SK-N-SH treated with all-trans-retinoic acid at 6 μM for 48 hours (cell line): Measurements from ENCODE around the gene NFIB.

Source experiments
- BACH2 ChIP-seq: fragments of 250-450 bp; sonication (Bioruptor Pico); IDR thresholded peaks from 2 replicates; pipeline ENCODE4 v1.9.0; 2021; ENCODE audit warnings: mild to moderate bottlenecking, borderline replicate concordance
- CSDC2 ChIP-seq: fragments of 250-450 bp; sonication (Bioruptor Pico); IDR thresholded peaks from 2 replicates; pipeline ENCODE4 v1.5.0; 2020; ENCODE audit warnings: mild to moderate bottlenecking, moderate library complexity
- ESRRG ChIP-seq: fragments of 250-450 bp; sonication (Bioruptor Pico); IDR thresholded peaks from 2 replicates; pipeline ENCODE4 v1.6.1; 2021; ENCODE audit warnings: mild to moderate bottlenecking
- ISL1 ChIP-seq: fragments of 250-450 bp; sonication (Bioruptor Pico); IDR thresholded peaks from 2 replicates; pipeline ENCODE4 v2.1.2; 2022; ENCODE audit warnings: mild to moderate bottlenecking, moderate library complexity
- OSR1 ChIP-seq: fragments of 250-450 bp; sonication (Bioruptor Pico); IDR thresholded peaks from 2 replicates; pipeline ENCODE4 v1.8.0; 2022; ENCODE audit warnings: moderate library complexity, mild to moderate bottlenecking, inconsistent platforms
- PPARA ChIP-seq: fragments of 250-450 bp; sonication (Bioruptor Pico); IDR thresholded peaks from 2 replicates; pipeline ENCODE4 v1.5.0; 2020; ENCODE audit warnings: mild to moderate bottlenecking, borderline replicate concordance
- RARB ChIP-seq: fragments of 250-450 bp; sonication (Bioruptor Pico); IDR thresholded peaks from 2 replicates; pipeline ENCODE4 v1.8.0; 2021; ENCODE audit warnings: mild to moderate bottlenecking, moderate library complexity
- TSHZ2 ChIP-seq: fragments of 250-450 bp; sonication (Bioruptor Pico); IDR thresholded peaks from 2 replicates; pipeline ENCODE4 v1.5.0; 2020; ENCODE audit warnings: mild to moderate bottlenecking, moderate library complexity
- ZFP3 ChIP-seq: fragments of 250-450 bp; sonication (Bioruptor Pico); IDR thresholded peaks from 2 replicates; pipeline ENCODE4 v1.5.0; 2020; ENCODE audit warnings: mild to moderate bottlenecking, moderate library complexity
- ZFP30 ChIP-seq: fragments of 450-650 bp; formaldehyde crosslinking; IDR thresholded peaks from 2 replicates; pipeline ENCODE4 v1.5.0; 2022; ENCODE audit warnings: mild to moderate bottlenecking, moderate library complexity
- ZNF70 ChIP-seq: fragments of 450-650 bp; formaldehyde crosslinking; IDR thresholded peaks from 2 replicates; pipeline ENCODE4 v1.5.0; 2020; ENCODE audit warnings: mild to moderate bottlenecking, moderate library complexity
- ZNF8 ChIP-seq: fragments of 450-650 bp; formaldehyde crosslinking; IDR thresholded peaks from 2 replicates; pipeline ENCODE4 v1.5.0; 2020; ENCODE audit warnings: mild to moderate bottlenecking, moderate library complexity
- TF ChIP-seq, protein P1 (sequence below): fragments of 250-450 bp; sonication (Bioruptor Pico); IDR thresholded peaks from 2 replicates; pipeline ENCODE4 v1.5.1; 2021; ENCODE audit warnings: mild to moderate bottlenecking, moderate library complexity
- TF ChIP-seq, protein P2 (sequence below): fragments of 250-450 bp; sonication (Bioruptor Pico); IDR thresholded peaks from 2 replicates; pipeline ENCODE4 v1.5.1; 2020; ENCODE audit warnings: low read depth, mild to moderate bottlenecking, moderate library complexity

DNA sequence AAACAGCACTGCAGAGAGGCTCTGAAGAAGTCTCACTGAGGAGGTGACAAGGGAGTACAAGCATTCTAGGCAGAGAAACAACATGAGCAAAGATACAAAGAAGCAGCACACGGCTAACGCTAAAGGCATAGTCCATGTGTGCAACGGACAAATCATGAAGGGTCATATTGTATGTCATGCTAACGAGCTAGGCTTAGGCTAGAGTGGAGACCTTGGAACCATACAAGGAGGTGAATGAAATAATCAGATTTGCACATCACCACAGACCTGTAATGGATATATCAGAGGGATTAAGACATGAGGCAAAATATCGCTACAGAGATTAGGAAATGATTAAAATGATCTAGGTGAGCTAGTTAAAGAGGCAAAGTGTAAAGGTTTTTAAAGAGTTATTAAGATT, 145.6 kb downstream of the NFIB start:
- TF ChIP-seq, protein P1, sequence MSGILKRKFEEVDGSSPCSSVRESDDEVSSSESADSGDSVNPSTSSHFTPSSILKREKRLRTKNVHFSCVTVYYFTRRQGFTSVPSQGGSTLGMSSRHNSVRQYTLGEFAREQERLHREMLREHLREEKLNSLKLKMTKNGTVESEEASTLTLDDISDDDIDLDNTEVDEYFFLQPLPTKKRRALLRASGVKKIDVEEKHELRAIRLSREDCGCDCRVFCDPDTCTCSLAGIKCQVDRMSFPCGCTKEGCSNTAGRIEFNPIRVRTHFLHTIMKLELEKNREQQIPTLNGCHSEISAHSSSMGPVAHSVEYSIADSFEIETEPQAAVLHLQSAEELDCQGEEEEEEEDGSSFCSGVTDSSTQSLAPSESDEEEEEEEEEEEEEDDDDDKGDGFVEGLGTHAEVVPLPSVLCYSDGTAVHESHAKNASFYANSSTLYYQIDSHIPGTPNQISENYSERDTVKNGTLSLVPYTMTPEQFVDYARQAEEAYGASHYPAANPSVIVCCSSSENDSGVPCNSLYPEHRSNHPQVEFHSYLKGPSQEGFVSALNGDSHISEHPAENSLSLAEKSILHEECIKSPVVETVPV (CRISPR knock-in tag): no peak
- TF ChIP-seq ZFP30 (CRISPR knock-in tag) (no peak), PPARA (CRISPR knock-in tag) (no peak), OSR1 (CRISPR knock-in tag) (no peak), ISL1 (CRISPR knock-in tag) (no peak), ESRRG (CRISPR knock-in tag) (no peak), ZFP3 (CRISPR knock-in tag) (no peak), ZNF8 (no peak), ZNF70 (no peak), RARB (no peak), TSHZ2 (no peak), CSDC2 (CRISPR knock-in tag) (no peak), BACH2 (no peak)
- TF ChIP-seq, protein P2, sequence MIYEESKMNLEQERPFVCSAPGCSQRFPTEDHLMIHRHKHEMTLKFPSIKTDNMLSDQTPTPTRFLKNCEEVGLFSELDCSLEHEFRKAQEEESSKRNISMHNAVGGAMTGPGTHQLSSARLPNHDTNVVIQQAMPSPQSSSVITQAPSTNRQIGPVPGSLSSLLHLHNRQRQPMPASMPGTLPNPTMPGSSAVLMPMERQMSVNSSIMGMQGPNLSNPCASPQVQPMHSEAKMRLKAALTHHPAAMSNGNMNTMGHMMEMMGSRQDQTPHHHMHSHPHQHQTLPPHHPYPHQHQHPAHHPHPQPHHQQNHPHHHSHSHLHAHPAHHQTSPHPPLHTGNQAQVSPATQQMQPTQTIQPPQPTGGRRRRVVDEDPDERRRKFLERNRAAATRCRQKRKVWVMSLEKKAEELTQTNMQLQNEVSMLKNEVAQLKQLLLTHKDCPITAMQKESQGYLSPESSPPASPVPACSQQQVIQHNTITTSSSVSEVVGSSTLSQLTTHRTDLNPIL: no peak
